SJSA1 (cell line): ENCODE results near the gene OR4D11. TPM values are rescaled to one million over a fixed set of nuclear protein-coding genes. Genes with fewer than 3 reads are reported as not detected.
"Not testable (repeated sequence)": the region's sequence is repeated elsewhere in the genome, so short reads cannot be mapped to it uniquely, and the experiment has no call there.

Source experiments
- DNase-seq, 2 experiments: peaks; one replicate each; pipeline ENCODE4 v3.0.0-alpha.2; 2015 to 2020; ENCODE audit warnings: low spot score in 2 of 2, low read depth in 1 of 2
- H3K27ac ChIP-seq: fragments of 250-450 bp; sonication (Bioruptor Pico); 2 replicates; pipeline ENCODE4 v1.5.1; 2020; ENCODE audit warnings: mild to moderate bottlenecking, moderate library complexity
- H3K27me3 ChIP-seq: fragments of 250-450 bp; sonication (Bioruptor Pico); replicated peaks from 2 replicates; pipeline ENCODE4 v1.5.1; 2020; ENCODE audit warnings: mild to moderate bottlenecking, moderate library complexity
- H3K36me3 ChIP-seq: fragments of 250-450 bp; sonication (Bioruptor Pico); 2 replicates; pipeline ENCODE4 v1.5.1; 2020; ENCODE audit warnings: mild to moderate bottlenecking
- H3K4me1 ChIP-seq: fragments of 250-450 bp; sonication (Bioruptor Pico); replicated peaks from 2 replicates; pipeline ENCODE4 v1.6.1; 2021; ENCODE audit warnings: mild to moderate bottlenecking
- H3K4me3 ChIP-seq: fragments of 250-450 bp; sonication (Bioruptor Pico); 2 replicates; pipeline ENCODE4 v1.5.1; 2020; ENCODE audit warnings: mild to moderate bottlenecking
- H3K9me3 ChIP-seq: fragments of 250-450 bp; sonication (Bioruptor Pico); replicated peaks from 2 replicates; pipeline ENCODE4 v1.5.1; 2020; ENCODE audit warnings: mild to moderate bottlenecking
- total RNA-seq: library from RNA; depleted of rRNA; stranded (reverse); fragments of >200 nt; shearing (Covaris generic); gene quantifications from 2 replicates; pipeline ENCODE4 v1.2.3, GENCODE V29; 2014; rRNA removed

OR4D11 gene
- total RNA-seq = not detected in 2 replicates

- no peak for DNase-seq
- Histone ChIP-seq H3K27ac (no peak within 1 kb of the TSS), H3K4me1 (no peaks in the 10 kb centered on the region), H3K4me3 (no peak within 1 kb of the TSS), H3K27me3 (peaks cover 9% of the 10 kb centered on the region), H3K9me3 (no peaks in the 10 kb centered on the region), H3K36me3 (no peaks in the 10 kb centered on the region)
Observed at GRCh38 chr11:59503276-59503675, at the start of gene OR4D11. TSS of gene OR4D11 (plus strand) at chr11:59503576. CDS start at chr11:59503576, 0 bp downstream.

DNA sequence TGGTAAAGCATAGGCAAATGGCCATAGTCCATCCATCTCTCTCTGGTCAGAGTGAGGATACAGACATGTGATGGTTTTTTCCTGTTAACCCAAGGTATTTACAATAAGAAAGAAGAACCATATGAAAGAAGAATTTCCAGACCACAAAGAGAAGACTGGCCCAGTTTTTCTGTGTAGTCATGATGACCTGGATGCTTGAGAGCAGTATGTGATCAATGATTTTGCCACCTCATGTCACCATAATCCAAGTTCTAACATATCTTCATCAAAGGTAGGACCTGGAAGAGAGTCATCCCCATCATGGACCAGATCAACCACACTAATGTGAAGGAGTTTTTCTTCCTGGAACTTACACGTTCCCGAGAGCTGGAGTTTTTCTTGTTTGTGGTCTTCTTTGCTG lies 46.7 kb upstream of the OR4D11 start, which contains the start of gene OR4D6:
TSS of gene OR4D6 (plus strand) at position 301 of the 400 bp plus-strand sequence. CDS start at position 301, 0 bp downstream.
- H3K4me3 ChIP-seq = no peak within 1 kb of the TSS
- no peaks in the 10 kb centered on the region for H3K36me3 ChIP-seq
- H3K9me3 ChIP-seq = no peaks in the 10 kb centered on the region; the same call in 1 of the 2 replicates
- no peak for DNase-seq
- H3K4me1 ChIP-seq = no peaks in the 10 kb centered on the region
- no peak within 1 kb of the TSS for H3K27ac ChIP-seq
- H3K27me3 ChIP-seq = no peaks in the 10 kb centered on the region

DNA sequence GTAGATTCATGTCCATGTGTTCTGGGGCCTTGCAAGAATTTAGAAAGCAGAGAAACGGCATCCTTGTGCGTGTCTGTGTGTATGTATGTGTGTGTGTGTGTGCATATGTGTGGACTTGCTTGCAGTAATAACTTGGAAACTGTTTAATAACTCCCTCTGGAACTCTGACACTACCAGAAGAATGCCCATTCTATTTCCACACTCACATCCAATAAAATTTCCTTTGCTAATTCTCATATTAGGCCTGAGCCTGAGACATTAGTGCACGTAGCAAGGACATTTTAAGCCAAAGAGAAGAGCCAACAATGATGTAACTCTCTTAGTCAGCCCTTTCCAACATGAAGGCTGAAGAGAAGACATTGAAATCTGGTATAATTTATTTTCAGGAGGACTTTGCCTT lies 43.5 kb upstream of the OR4D11 start:
- no peak for DNase-seq
- no peak overlapping the region for H3K27ac ChIP-seq
- no peaks in the 10 kb centered on the region; the same call in 1 of the 2 replicates for H3K9me3 ChIP-seq
- no peaks in the 10 kb centered on the region for H3K27me3 ChIP-seq
- 0 out of 2 replicates have a peak, but pooled peaks cover 4% of the 10 kb centered on the region for H3K4me1 ChIP-seq
- H3K36me3 ChIP-seq = no peaks in the 10 kb centered on the region
- H3K4me3 ChIP-seq = no peak overlapping the region

- Histone ChIP-seq H3K27me3 (no peaks in the 10 kb centered on the region), H3K4me3 (no peak overlapping the region), H3K4me1 (0 out of 2 replicates have a peak, but pooled peaks cover 4% of the 10 kb centered on the region), H3K36me3 (no peaks in the 10 kb centered on the region), H3K27ac (no peak overlapping the region), H3K9me3 (no peaks in the 10 kb centered on the region; the same call in 1 of the 2 replicates)
- peak in 1 of 2 experiments; percentile 48 for DNase-seq
Observed at GRCh38 chr11:59463190-59463641, 40.2 kb upstream of the OR4D11 start.

- no peaks in the 10 kb centered on the region for H3K36me3 ChIP-seq
- no peaks in the 10 kb centered on the region for H3K27me3 ChIP-seq
- no peak within 1 kb of the TSS for H3K4me3 ChIP-seq
- DNase-seq = no peak
- no peaks in the 10 kb centered on the region for H3K9me3 ChIP-seq
- H3K27ac ChIP-seq = no peak within 1 kb of the TSS
- no peaks in the 10 kb centered on the region for H3K4me1 ChIP-seq
Observed at GRCh38 chr11:59473015-59473414, 30.4 kb upstream of the OR4D11 start, which contains the start of gene OR4D10. TSS of gene OR4D10 (plus strand) at chr11:59473315. CDS start at chr11:59477430, 4,115 bp downstream.

DNA sequence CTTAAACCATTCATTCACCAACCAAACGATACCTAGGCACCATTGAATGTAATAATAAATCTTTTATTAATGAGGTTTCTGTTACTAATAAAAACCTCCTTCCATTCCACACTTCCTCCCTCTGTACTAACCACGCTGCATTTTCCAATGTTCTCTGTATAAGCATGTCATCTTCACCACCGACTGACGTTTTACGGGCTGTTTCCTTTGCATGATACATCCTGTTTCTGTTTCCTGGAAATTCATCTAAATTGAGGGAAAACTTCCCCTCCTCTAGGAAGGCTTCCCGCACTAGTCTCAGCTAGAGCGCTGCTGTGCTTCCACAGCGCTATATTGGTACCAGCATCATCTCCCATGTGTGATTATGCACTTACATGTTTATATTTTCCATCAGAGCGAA lies 28.2 kb upstream of the OR4D11 start:
- DNase-seq = no peak
- H3K4me1 ChIP-seq = no peaks in the 10 kb centered on the region
- H3K27ac ChIP-seq = no peak overlapping the region

GRCh38 chr11:59479906-59480305 lies 23.5 kb upstream of the OR4D11 start:
- Histone ChIP-seq H3K4me3 (no peak overlapping the region), H3K36me3 (no peaks in the 10 kb centered on the region), H3K9me3 (no peaks in the 10 kb centered on the region), H3K4me1 (no peaks in the 10 kb centered on the region), H3K27ac (no peak overlapping the region), H3K27me3 (no peaks in the 10 kb centered on the region)
- no peak for DNase-seq

More for the DNA sequence above, 28.2 kb upstream of the OR4D11 start:
- Histone ChIP-seq H3K36me3 (no peaks in the 10 kb centered on the region), H3K4me3 (no peak overlapping the region), H3K27me3 (no peaks in the 10 kb centered on the region), H3K9me3 (no peaks in the 10 kb centered on the region)

- no peak overlapping the region for H3K27ac ChIP-seq
- no peak for DNase-seq
- peaks cover under 1% of the 10 kb centered on the region; the same call in 1 of the 2 replicates for H3K27me3 ChIP-seq
- no peaks in the 10 kb centered on the region for H3K9me3 ChIP-seq
- H3K36me3 ChIP-seq = no peaks in the 10 kb centered on the region
- no peaks in the 10 kb centered on the region for H3K4me1 ChIP-seq
- no peak overlapping the region for H3K4me3 ChIP-seq
Observed at GRCh38 chr11:59480359-59480758, 23.0 kb upstream of the OR4D11 start.

GRCh38 chr11:59501931-59502330 lies 1.4 kb upstream of the OR4D11 start:
- Histone ChIP-seq H3K4me1 (no peaks in the 10 kb centered on the region), H3K4me3 (no peak overlapping the region), H3K36me3 (no peaks in the 10 kb centered on the region), H3K27me3 (peaks cover 9% of the 10 kb centered on the region), H3K27ac (no peak overlapping the region), H3K9me3 (no peaks in the 10 kb centered on the region)
- no peak for DNase-seq

GRCh38 chr11:59510941-59511589 lies 7.7 kb downstream of the OR4D11 start, which contains the start of gene OR4D9:
TSS of gene OR4D9 (plus strand) at chr11:59511539. CDS start at chr11:59514913, 3,374 bp downstream.
- Histone ChIP-seq H3K36me3 (no peaks in the 10 kb centered on the region), H3K9me3 (no peaks in the 10 kb centered on the region), H3K27ac (no peak within 1 kb of the TSS), H3K27me3 (peaks cover 2% of the 10 kb centered on the region; the same call in 1 of the 2 replicates), H3K4me1 (no peaks in the 10 kb centered on the region), H3K4me3 (no peak within 1 kb of the TSS)
- peak in 1 of 2 experiments; percentile 12 for DNase-seq

GRCh38 chr11:59511675-59512074 lies 8.3 kb downstream of the OR4D11 start:
- Histone ChIP-seq H3K4me3 (no peak overlapping the region), H3K9me3 (no peaks in the 10 kb centered on the region), H3K36me3 (no peaks in the 10 kb centered on the region), H3K4me1 (no peaks in the 10 kb centered on the region), H3K27me3 (peaks cover 2% of the 10 kb centered on the region; the same call in 1 of the 2 replicates), H3K27ac (no peak overlapping the region)
- DNase-seq = no peak

DNA sequence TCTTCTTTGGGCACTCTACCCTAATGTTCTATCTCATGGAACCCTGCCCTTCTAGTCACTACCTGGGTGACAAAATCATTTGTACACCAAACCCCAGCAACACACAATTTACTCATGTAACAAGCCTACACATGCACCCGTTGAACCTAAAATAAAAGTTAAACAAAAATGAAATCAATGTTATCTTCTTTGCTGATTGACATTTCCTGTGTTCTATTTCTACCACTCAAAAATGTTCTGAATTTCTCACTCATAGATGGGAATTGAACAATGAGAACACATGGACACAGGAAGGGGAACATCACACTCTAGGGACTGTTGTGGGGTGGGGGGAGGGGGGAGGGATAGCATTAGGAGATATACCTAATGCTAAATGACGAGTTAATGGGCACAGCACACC lies 16.8 kb downstream of the OR4D11 start:
- H3K36me3 ChIP-seq, H3K27ac ChIP-seq, DNase-seq, H3K27me3 ChIP-seq, H3K4me3 ChIP-seq, H3K9me3 ChIP-seq, H3K4me1 ChIP-seq: not testable (repeated sequence)

DNA sequence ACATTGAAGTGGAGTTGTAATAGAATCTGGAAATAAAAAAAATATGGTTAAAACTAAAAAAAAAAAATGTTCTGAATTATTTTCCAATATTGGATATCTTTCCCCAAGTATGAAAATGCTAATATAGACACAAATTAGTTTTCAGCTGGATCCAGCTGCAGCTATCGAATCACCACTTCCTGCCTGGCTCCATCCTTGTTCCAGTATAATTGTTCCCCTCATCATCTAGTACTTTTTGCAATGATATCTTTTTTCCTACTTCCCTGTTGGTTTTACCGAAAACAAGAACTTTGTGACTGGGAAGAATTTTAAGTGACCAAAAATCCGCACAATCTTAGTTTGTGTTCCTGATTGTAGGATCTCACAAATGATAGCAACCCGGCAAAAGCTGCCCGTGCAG lies 17.4 kb downstream of the OR4D11 start:
- H3K27ac ChIP-seq = no peak overlapping the region
- DNase-seq = no peak
- no peaks in the 10 kb centered on the region for H3K36me3 ChIP-seq
- no peak overlapping the region for H3K4me3 ChIP-seq
- no peaks in the 10 kb centered on the region for H3K4me1 ChIP-seq
- H3K27me3 ChIP-seq = peaks cover 6% of the 10 kb centered on the region
- H3K9me3 ChIP-seq = no peaks in the 10 kb centered on the region

- peaks cover 20% of the 10 kb centered on the region for H3K27me3 ChIP-seq
- no peak for DNase-seq
- H3K9me3 ChIP-seq = no peaks in the 10 kb centered on the region
- H3K27ac ChIP-seq = no peak overlapping the region
- no peaks in the 10 kb centered on the region for H3K36me3 ChIP-seq
- no peak overlapping the region for H3K4me3 ChIP-seq
- H3K4me1 ChIP-seq = no peaks in the 10 kb centered on the region
Observed at GRCh38 chr11:59523541-59523940, 20.2 kb downstream of the OR4D11 start.
